Erythroblast (primary cell): ENCODE results near the gene CYP26B1.

Source experiments
- GATA1 ChIP-seq: IDR thresholded peaks from 2 replicates; pipeline ENCODE4 v1.6.1; 2011; ENCODE audit warnings: low read depth, mild to moderate bottlenecking, control low read depth, low read length, moderate library complexity
- POLR2A ChIP-seq: IDR thresholded peaks from 2 replicates; pipeline ENCODE4 v1.6.1; 2011; ENCODE audit warnings: mild to moderate bottlenecking, low read length

- TF ChIP-seq POLR2A = no peak
- no peak for TF ChIP-seq GATA1
Measured at GRCh38 chr2:72155151-72155550, 7.5 kb upstream of the CYP26B1 start.
